H1 (cell line): Measurements from ENCODE around the gene CD300H. TPM values are rescaled to one million over a fixed set of nuclear protein-coding genes. Genes with fewer than 3 reads are reported as not detected.

Experiments used
- CTCF ChIA-PET: fragments of 300-600 bp; sonication (Branson Sonifier 250); formaldehyde crosslinking; loops from one replicate; lab custom pipeline; 2021; ENCODE audit not compliant: partially characterized antibody; lab: Charles Lee
- POLR2A ChIA-PET: fragments of 300-600 bp; sonication (Branson Sonifier 250); formaldehyde crosslinking; loops from one replicate; lab custom pipeline; 2021; ENCODE audit warnings: inconsistent platforms; ENCODE audit not compliant: partially characterized antibody; lab: Charles Lee
- DNase-seq, 2 experiments: peaks; one replicate each; pipeline versions ENCODE4 v3.0.0 to v3.0.0-alpha.2; 2010 to 2022; ENCODE audit warnings: low spot score in 2 of 2, low read depth in 1 of 2, mixed read lengths in 1 of 2
- FAIRE-seq: peaks from 2 replicates; lab custom pipeline; 2011; peaks lifted over from hg19 to GRCh38; lab: Jason Lieb, UNC
- H2AFZ ChIP-seq: 2 replicates; pipeline ENCODE4 v1.8.1; 2012; ENCODE audit warnings: low read length, inconsistent platforms
- H2AK5ac ChIP-seq: 2 replicates; pipeline ENCODE4 v1.6.1; 2013; ENCODE audit warnings: low read depth, low read length
- H2BK120ac ChIP-seq: replicated peaks from 2 replicates; pipeline ENCODE3; 2013; ENCODE audit warnings: low read depth, low read length, inconsistent platforms
- H2BK12ac ChIP-seq: 2 replicates; pipeline ENCODE4 v1.6.1; 2013; ENCODE audit warnings: low read depth, low read length
- H2BK15ac ChIP-seq: 2 replicates; pipeline ENCODE4 v1.6.1; 2013; ENCODE audit warnings: low read length
- H2BK20ac ChIP-seq: 2 replicates; pipeline ENCODE4 v1.6.1; 2013; ENCODE audit warnings: low read length
- H2BK5ac ChIP-seq: 2 replicates; pipeline ENCODE4 v1.6.1; 2013; ENCODE audit warnings: low read depth, low read length
- H3K14ac ChIP-seq: 2 replicates; pipeline ENCODE4 v1.6.1; 2013; ENCODE audit warnings: inconsistent platforms; ENCODE audit not compliant: insufficient read length
- H3K18ac ChIP-seq: 2 replicates; pipeline ENCODE4 v1.6.1; 2013; ENCODE audit warnings: low read length; ENCODE audit errors: extremely low read depth
- H3K23ac ChIP-seq: 2 replicates; pipeline ENCODE4 v1.6.1; 2013; ENCODE audit warnings: inconsistent platforms; ENCODE audit not compliant: insufficient read length
- H3K23me2 ChIP-seq: 2 replicates; pipeline ENCODE4 v1.6.1; 2013; ENCODE audit warnings: low read depth, low read length
- H3K27ac ChIP-seq: 2 replicates; pipeline ENCODE4 v1.6.1; 2011; ENCODE audit warnings: low read depth, low read length, inconsistent platforms
- H3K27me3 ChIP-seq, 4 experiments: replicated peaks in 1 of 4; 1 replicate in 1 of 4; 2 replicates in 3 of 4; pipeline versions ENCODE4 v1.6.1 to v1.8.1; 2011 to 2013; ENCODE audit warnings: low read length in 3 of 4, mild to moderate bottlenecking in 3 of 4, inconsistent platforms in 2 of 4, mixed read lengths in 2 of 4, moderate library complexity in 1 of 4; ENCODE audit not compliant: control insufficient read depth in 3 of 4, insufficient read depth in 3 of 4; ENCODE audit errors: extremely low read depth in 1 of 4
- H3K36me3 ChIP-seq, 4 experiments: 2 replicates each; pipeline versions ENCODE4 v1.6.1 to v1.8.1; 2011 to 2013; ENCODE audit warnings: mild to moderate bottlenecking in 4 of 4, low read length in 3 of 4, moderate library complexity in 2 of 4, control low read depth in 1 of 4, inconsistent platforms in 1 of 4; ENCODE audit not compliant: insufficient read depth in 4 of 4, control insufficient read depth in 2 of 4
- H3K4ac ChIP-seq: replicated peaks from 2 replicates; pipeline ENCODE3; 2013; ENCODE audit warnings: low read length, low read depth, mixed read lengths, inconsistent platforms; ENCODE audit not compliant: insufficient read length
- H3K4me1 ChIP-seq, 4 experiments: replicated peaks in 1 of 4; 1 replicate in 1 of 4; 2 replicates in 3 of 4; pipeline versions ENCODE4 v1.6.1 to v1.8.1; 2011 to 2013; ENCODE audit warnings: low read length in 3 of 4, inconsistent platforms in 2 of 4, mixed read lengths in 1 of 4; ENCODE audit not compliant: insufficient read depth in 4 of 4, control insufficient read depth in 3 of 4
- H3K4me2 ChIP-seq, 2 experiments: 2 replicates each; pipeline versions ENCODE4 v1.6.1 to v1.8.1; 2011 to 2013; ENCODE audit warnings: low read depth in 2 of 2, low read length in 2 of 2, control low read depth in 1 of 2, inconsistent platforms in 1 of 2, mild to moderate bottlenecking in 1 of 2; ENCODE audit not compliant: insufficient read depth in 1 of 2
- H3K4me3 ChIP-seq, 4 experiments: fragments of 200-600, 300-600 bp in 1 of 4; sonication (generic), shearing (Covaris generic), sonication (Bioruptor Twin) in 1 of 4; 2 replicates each; pipeline versions ENCODE4 v1.5.1 to v1.8.1; 2011 to 2016; ENCODE audit warnings: low read length in 4 of 4, low read depth in 3 of 4, control low read depth in 2 of 4, inconsistent platforms in 2 of 4, mild to moderate bottlenecking in 2 of 4, mixed read lengths in 1 of 4, moderate library complexity in 1 of 4; ENCODE audit not compliant: insufficient read depth in 2 of 4; ENCODE audit errors: extremely low read depth in 1 of 4
- H3K56ac ChIP-seq: replicated peaks from 2 replicates; pipeline ENCODE3; 2013; ENCODE audit warnings: low read depth, mild to moderate bottlenecking, mixed read lengths, low read length, inconsistent platforms; ENCODE audit not compliant: insufficient read length
- H3K79me1 ChIP-seq: 2 replicates; pipeline ENCODE4 v1.6.1; 2013; ENCODE audit warnings: low read depth, low read length, control low read depth
- H3K79me2 ChIP-seq, 2 experiments: 2 replicates each; pipeline versions ENCODE4 v1.6.1 to v1.8.1; 2012 to 2013; ENCODE audit warnings: low read length in 2 of 2, mild to moderate bottlenecking in 2 of 2, inconsistent platforms in 1 of 2; ENCODE audit not compliant: insufficient read depth in 2 of 2, control insufficient read depth in 1 of 2
- H3K9ac ChIP-seq, 4 experiments: replicated peaks in 1 of 4; 1 replicate in 1 of 4; 2 replicates in 3 of 4; pipeline versions ENCODE4 v1.6.1 to v1.8.1; 2011 to 2013; ENCODE audit warnings: low read depth in 3 of 4, low read length in 3 of 4, control low read depth in 2 of 4, mild to moderate bottlenecking in 2 of 4, moderate library complexity in 2 of 4, inconsistent platforms in 1 of 4; ENCODE audit errors: extremely low read depth in 1 of 4
- H3K9me3 ChIP-seq, 2 experiments: 2 replicates each; pipeline versions ENCODE4 v1.6.1 to v1.8.1; 2012 to 2013; ENCODE audit warnings: mild to moderate bottlenecking in 2 of 2, moderate library complexity in 2 of 2, control low read depth in 1 of 2, inconsistent platforms in 1 of 2, low read depth in 1 of 2, low read length in 1 of 2, mixed read lengths in 1 of 2; ENCODE audit not compliant: insufficient read depth in 2 of 2
- H4K20me1 ChIP-seq, 2 experiments: replicated peaks in 1 of 2; 2 replicates each; pipeline versions ENCODE3 to v1.8.1; 2011 to 2013; ENCODE audit warnings: inconsistent platforms in 2 of 2, low read length in 2 of 2, mild to moderate bottlenecking in 1 of 2; ENCODE audit not compliant: insufficient read depth in 2 of 2, control insufficient read depth in 1 of 2
- H4K5ac ChIP-seq: 2 replicates; pipeline ENCODE4 v1.6.1; 2013; ENCODE audit warnings: low read length, low read depth, mixed read lengths, inconsistent platforms; ENCODE audit not compliant: insufficient read length
- H4K8ac ChIP-seq: 2 replicates; pipeline ENCODE4 v1.8.0; 2013; ENCODE audit warnings: mild to moderate bottlenecking, moderate library complexity, low read length, inconsistent platforms; ENCODE audit not compliant: insufficient read depth; ENCODE audit errors: extremely low read depth
- H4K91ac ChIP-seq: replicated peaks from 2 replicates; pipeline ENCODE3; 2013; ENCODE audit warnings: low read length, mixed read lengths, inconsistent platforms; ENCODE audit not compliant: insufficient read length
- CBX8 ChIP-seq: fragments of 300-800, 300-1000 bp; sonication (generic); IDR thresholded peaks from 2 replicates; pipeline ENCODE4 v1.7.1; 2016; ENCODE audit warnings: low read depth, low read length, borderline replicate concordance
- EP300 ChIP-seq, 2 experiments: IDR thresholded peaks; 1 replicate in 1 of 2; 2 replicates in 1 of 2; pipeline ENCODE4 v1.6.1; 2011 to 2012; ENCODE audit warnings: low read depth in 2 of 2, low read length in 2 of 2, mild to moderate bottlenecking in 2 of 2, borderline replicate concordance in 1 of 2, inconsistent platforms in 1 of 2, moderate library complexity in 1 of 2
- KDM1A ChIP-seq: fragments of 200-600, 300-600 bp; sonication (generic); IDR thresholded peaks from 2 replicates; pipeline ENCODE4 v1.7.1; 2016; ENCODE audit warnings: mild to moderate bottlenecking, low read length, borderline replicate concordance
- MAFK ChIP-seq: IDR thresholded peaks from 2 replicates; pipeline ENCODE4 v1.6.1; 2012; ENCODE audit warnings: low read depth, mild to moderate bottlenecking, improper control_type of control experiment, low read length
- RFX5 ChIP-seq: IDR thresholded peaks from 2 replicates; pipeline ENCODE4 v1.6.1; 2011; ENCODE audit warnings: low read depth, low read length, improper control_type of control experiment, borderline replicate concordance
- SP4 ChIP-seq: IDR thresholded peaks from 2 replicates; pipeline ENCODE4 v1.6.1; 2012; ENCODE audit warnings: low read length, inconsistent platforms
- SUZ12 ChIP-seq: fragments of 200-600 bp; sonication (generic); IDR thresholded peaks from 2 replicates; pipeline ENCODE4 v1.6.1; 2012; ENCODE audit warnings: mild to moderate bottlenecking, inconsistent platforms, low read length, moderate library complexity, mixed read lengths
- USF2 ChIP-seq: IDR thresholded peaks from 2 replicates; pipeline ENCODE4 v1.6.1; 2011; ENCODE audit warnings: low read length, improper control_type of control experiment
- WGBS, 2 experiments: shearing (Covaris generic) in 1 of 2; methylation state at CpG; one replicate each; pipeline versions ENCODE4 v1.1.6 to v1.1.7; 2013 to 2015; ENCODE audit warnings: low lambda C conversion rate in 2 of 2, mixed read lengths in 2 of 2, inconsistent platforms in 1 of 2, low coverage in 1 of 2, missing lambda C conversion rate in 1 of 2; ENCODE audit not compliant: insufficient replicate concordance in 2 of 2, insufficient coverage in 1 of 2, insufficient read length in 1 of 2; ENCODE audit errors: extremely low coverage in 1 of 2, missing lambda C conversion rate in 1 of 2; 5-methylcytosine and 5-hydroxymethylcytosine counted together
- polyA plus RNA-seq, 7 experiments: library from polyadenylated mRNA; depleted of rRNA in 3 of 7; stranded (reverse) in 5 of 7; unstranded in 2 of 7; fragments of >200 nt in 5 of 7; fragments of 200-250 nt in 2 of 7; gene quantifications; 1 replicate in 5 of 7; 2 replicates in 1 of 7; 4 replicates in 1 of 7; pipeline versions ENCODE4 v1.2.1 to v1.2.3, GENCODE V29; 2011 to 2013; ENCODE audit warnings: missing spikeins in 2 of 7, mixed read lengths in 2 of 7
- total RNA-seq: library from RNA; stranded (reverse); fragmentation: NEBNext Ultra II Directional; extraction: Animal tissue kit (Norgen Biotek cat#: 25700); gene quantifications from 2 replicates; pipeline ENCODE4 v1.2.1, GENCODE V29; 2021

The CD300H gene
- total and polyA plus RNA-seq, 2 of the 8 experiments (the other 6 are each of a cell fraction or from before 2014, with no cell fraction given) = not detected

GRCh38 chr17:74541176-74542111, 25.9 kb downstream of the CD300H start:
- Histone ChIP-seq H3K18ac (no peak overlapping the region; the same call in 1 of the 2 replicates), H2BK12ac (no peak overlapping the region), H4K20me1 (peaks cover 0 to 2% of the 10 kb centered on the region in 2 experiments), H3K79me1 (no peaks in the 10 kb centered on the region), H3K79me2 (no peaks in the 10 kb centered on the region), H3K4me2 (no peak overlapping the region)
- FAIRE-seq = no peak
- WGBS, 2 experiments = 85% methylated on average over 23 of the region's 23 CpGs; no CpG with 5 or more reads in 1 of the 2 experiments
- TF ChIP-seq SP4 (no peak), MAFK (no peak), RFX5 (no peak), USF2 (no peak), CBX8 (no peak), SUZ12 (no peak), EP300 (IDR thresholded peaks at IDR 0.05; ENCODE audit: borderline replicate concordance in 1 of 2, low read depth in 2 of 2, low read length in 2 of 2) (no peak), KDM1A (no peak)
- TF ChIP-seq, all 59 proteins: peak for 0
- H4K8ac ChIP-seq = no peak overlapping the region
- H4K5ac ChIP-seq = no peak overlapping the region
- DNase-seq = no peak
- no peak overlapping the region for H3K4me3 ChIP-seq
- H3K4ac ChIP-seq = no peak overlapping the region
- H2BK15ac ChIP-seq = no peak overlapping the region
- no peaks in the 10 kb centered on the region for H3K4me1 ChIP-seq
- H2BK5ac ChIP-seq = no peak overlapping the region
- H3K56ac ChIP-seq = no peak overlapping the region
- H2BK20ac ChIP-seq = no peak overlapping the region
- no peaks in the 10 kb centered on the region for H3K9me3 ChIP-seq
- no peaks in the 10 kb centered on the region for H3K36me3 ChIP-seq
- H3K23me2 ChIP-seq = 0 out of 2 replicates have a peak, but pooled peaks cover 2% of the 10 kb centered on the region
- no peak overlapping the region for H3K23ac ChIP-seq
- H2BK120ac ChIP-seq = no peak overlapping the region
- H2AFZ ChIP-seq = no peak overlapping the region
- no peak overlapping the region for H3K27ac ChIP-seq
- no peak overlapping the region for H3K9ac ChIP-seq
- H3K14ac ChIP-seq = no peak overlapping the region
- no peak overlapping the region for H2AK5ac ChIP-seq
- ChIA-PET POLR2A (no interaction called here), CTCF (interaction anchor here (1.1 to 1.5 kb wide), 2 partner anchors 24 to 85 kb away, joined by 3 read pairs; no protein-coding TSS in a partner anchor)
- no peaks in the 10 kb centered on the region; a peak in 2 of 7 replicates for H3K27me3 ChIP-seq
- no peak overlapping the region for H4K91ac ChIP-seq
